GM20431 (cell line): ENCODE data around the gene PNO1.

Source experiments
- in situ Hi-C: fragments of 300-500 bp; cut with MseI, MboI; formaldehyde crosslinking; loops from one replicate; pipeline ENCODE4 v1.15.0; 2020; ENCODE audit warnings: low sequenced_read_pairs; ENCODE audit not compliant: unreplicated experiment

The PNO1 gene

DNA sequence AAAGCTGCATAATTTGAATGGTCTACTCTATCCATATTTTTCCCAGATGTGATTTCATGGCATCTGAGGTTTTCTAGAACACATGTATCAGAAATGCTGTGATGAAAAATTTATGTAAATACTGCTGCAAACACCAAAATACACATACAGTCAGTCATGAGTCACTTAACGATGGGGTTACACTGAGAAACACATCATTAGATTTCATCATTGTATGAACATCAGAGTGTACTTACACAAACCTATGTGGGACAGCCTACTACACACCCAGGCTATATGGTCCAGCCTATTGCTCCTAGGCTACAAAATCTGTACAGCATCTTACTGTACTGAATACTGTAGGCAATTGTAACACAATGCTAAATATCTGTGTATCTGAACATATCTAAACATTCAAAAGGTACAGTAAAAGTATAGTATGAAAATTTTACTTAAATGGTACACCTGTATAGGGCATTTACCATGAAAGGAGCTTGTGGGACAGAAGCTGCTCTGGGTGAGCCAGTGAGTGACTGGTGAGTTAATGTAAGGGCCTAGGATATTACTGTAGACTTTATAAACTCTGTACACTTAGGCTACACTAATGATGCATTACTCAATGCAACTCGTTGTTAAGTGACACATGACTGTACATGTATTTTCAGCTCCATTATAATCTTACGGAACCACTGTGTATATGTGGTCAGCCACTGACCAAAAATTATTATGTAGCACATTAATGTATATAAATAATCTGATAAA is 33.5 kb downstream of the PNO1 start:
- in situ Hi-C loops: no loop called here

DNA sequence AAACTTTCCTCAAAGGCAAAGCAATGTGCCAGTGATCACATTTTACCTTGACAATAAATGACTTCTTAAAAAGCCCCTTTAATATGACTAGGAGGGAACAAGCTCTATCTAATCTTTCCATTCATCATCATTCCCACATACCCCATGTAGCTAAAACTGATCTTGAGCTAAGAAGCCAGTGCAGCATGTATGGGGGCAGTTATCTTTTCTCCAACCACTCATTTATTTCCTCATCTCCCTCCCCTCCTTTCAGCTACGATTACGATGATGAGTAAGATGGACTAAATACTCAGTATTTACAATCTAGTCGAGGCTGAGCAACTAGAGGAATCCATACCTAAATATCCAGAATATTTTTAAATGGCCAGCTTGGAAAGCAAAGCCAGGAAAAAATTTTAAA is 35.5 kb downstream of the PNO1 start:
- in situ Hi-C loops: no loop called here

DNA sequence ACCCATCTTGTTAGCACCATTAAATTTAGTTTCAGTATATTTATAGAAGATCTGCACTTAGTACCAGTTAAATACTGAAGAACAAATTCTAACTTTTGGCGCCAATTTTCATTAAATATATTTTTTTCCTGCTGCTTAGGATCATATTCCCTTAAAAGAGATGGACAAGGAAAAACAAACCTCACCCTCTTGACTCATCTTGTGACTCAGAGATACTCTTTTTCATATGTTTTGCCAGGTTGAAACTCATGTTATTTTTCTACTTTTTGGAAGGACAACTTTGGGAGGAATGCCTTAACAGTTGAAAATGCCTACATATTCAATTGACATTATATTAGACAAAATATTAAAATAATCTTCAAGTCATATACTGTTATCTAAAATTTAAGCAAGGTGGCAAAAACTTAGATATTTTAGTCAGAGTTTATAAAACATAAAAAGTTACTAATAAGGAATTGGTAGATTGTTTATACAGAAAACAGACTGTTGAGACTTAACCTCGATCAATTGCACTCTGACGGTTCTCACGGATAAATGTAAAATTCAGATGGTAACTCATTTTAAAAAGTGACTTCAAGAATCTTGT is 36.2 kb downstream of the PNO1 start:
- in situ Hi-C loops: no loop called here

DNA sequence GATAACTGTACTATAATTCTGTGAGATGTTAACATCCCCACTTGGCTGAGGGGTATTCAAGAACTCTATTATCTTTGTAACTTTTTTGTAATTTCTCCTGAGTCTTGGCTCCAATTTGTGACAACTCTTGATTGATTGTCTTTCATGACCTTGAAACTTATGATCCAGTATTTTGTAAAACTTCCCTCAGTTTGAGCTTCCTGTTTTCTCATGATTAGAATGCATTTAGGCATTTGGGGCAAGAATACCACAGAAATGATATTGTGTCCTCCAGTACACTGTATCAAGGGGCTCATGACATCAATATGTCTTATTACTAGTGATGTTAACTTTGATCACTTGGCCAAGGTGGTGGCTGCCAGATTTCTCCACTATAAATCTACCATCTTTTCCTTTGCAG is 37.4 kb downstream of the PNO1 start:
- in situ Hi-C loops: no loop called here

DNA sequence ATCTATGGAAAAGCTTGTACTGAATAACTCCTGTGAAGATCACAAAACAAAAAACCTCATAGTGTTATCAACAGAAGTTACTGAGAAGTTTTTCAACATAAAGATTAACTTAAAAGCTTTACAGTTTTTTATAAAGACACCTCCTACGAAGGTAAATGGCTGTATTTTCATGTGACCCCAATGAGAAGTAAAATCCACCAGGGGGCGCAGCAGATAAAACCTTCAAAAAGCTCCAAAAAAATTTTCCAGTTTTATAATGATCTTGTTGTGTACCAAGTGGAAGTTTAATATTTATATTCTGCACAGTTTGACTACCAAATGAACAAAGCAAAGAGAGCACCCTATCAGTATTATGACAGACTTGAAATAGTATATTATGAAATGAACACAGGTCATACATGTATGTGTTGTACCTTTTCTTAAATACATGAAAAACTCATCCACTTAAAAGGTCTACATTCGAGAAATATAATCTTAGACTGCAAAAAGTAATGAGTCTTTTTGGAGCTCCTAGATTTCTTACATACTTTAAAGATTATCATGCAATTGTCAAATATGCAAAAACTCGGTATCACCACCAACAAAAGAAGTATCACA is 38.5 kb downstream of the PNO1 start:
- in situ Hi-C loops: no loop called here

DNA sequence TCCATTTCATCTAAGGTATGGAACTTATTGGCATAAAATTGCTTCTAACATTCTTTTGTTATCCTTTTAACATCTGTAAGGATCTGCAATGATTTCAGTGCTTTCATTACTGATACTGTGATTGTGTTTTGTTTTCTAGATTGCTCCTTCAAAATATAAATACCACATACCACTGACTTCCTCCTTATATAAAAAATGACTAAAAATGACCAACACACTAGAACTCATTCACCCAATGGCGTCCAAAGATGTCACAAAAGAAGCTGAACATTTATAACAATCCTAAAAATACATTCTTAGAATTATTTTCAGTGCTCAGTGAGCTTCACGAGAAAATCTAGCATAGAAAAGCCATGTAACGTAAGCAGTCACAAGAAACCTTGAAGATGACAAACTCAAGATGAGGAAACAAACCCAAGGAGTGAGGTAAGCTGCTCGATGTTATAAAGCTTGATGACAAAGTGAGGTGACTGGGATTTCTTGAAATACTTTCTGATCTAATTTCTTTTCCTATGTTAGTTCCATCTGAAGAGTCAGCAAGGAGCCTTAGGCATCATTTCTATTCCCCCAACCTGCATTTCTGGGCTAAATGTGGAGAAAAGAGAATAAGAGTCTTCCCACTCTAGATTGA is 42.6 kb downstream of the PNO1 start:
- in situ Hi-C loops: no loop called here

DNA sequence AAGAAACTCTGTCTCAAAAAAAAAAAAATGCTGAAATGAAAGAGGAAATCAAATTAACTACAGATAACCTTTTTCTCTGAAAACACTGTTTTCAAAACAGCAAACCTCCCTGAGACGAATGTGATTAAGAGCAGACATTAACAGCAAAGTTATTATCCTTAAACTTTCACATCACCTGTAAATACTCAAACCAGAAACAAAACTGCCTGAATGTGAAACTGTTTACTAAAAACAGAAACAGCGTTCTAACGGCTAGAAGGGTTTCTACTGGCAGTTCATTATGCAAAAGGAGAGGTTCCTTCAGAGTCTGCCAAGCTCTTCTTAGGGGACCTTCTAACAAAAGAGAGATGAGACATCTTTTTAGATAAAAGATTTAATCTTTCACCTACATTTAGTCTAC is 45.9 kb downstream of the PNO1 start:
- in situ Hi-C loops: no loop called here

DNA sequence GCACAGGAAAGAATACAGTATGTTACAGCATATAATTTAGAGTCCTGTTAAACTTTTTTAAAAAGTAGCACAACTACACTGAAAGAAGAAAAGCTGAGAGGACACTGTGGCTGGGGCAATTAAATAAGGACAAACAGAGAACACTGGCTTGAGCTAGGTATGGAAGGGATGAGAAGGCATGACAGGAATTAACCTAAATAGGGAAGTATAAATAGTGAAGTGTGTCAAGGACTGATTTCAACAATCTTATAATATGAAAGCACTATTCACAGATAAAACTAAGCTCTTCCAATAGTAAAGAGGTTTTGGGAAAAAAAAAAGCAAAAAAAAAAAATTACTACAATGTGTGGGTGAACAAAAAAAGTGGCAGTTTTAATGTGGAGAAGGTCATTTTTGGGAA is 49.1 kb downstream of the PNO1 start:
- in situ Hi-C loops: no loop called here

DNA sequence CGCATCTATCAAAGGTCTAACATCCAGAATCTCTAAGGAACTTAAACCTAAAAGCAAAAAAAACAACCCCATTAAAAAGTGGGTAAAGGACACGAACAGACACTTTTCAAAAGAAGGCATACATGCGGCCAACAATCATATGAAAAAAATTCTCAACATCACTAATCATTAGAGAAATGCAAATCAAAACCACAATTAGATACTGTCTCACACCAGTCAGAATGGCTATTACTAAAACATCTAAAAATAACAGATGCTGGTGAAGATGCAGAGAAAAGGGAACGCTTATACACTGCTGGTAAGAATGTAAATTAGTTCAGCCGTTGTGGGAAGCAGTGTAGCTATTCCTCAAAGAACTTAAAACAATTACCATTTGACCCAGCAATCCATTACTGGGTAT is 56.7 kb downstream of the PNO1 start:
- in situ Hi-C loops: no loop called here

DNA sequence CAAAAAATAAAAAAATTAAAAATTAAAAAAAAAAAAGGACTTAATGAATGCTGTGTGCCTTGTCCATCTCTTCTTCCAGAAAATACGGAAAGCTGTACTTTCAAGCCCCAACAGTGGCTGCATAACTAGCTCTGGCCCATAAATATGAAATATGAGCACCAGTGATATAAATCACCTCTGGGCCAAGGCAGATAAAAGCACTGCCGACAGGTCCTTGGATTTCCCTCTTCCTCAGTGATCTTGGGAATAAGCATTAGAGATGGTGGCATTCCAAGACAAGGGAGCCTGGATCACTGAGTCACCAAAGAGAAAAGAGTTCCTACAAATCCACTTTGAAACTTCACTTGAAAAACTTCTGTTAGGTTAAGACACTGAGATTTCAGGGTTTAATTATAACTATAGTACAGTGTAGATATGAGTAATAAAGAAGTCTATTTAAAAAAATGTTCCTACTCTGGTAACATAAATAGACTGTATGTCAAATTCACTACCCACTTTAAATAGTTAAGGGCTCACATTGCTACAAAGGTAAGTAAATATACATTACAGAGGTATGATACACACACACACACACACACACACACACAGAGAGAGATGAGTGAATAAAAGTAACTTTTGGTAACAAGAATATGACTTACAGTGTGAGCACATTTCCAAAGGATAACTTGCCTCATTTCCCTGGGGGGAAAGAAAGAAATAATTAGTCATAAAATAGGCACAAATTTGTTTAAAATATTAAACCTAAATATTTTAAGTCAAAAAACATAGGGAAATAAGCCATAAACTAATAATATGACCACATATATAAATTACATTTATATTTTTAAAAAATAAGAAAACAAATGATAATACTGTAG is 59.0 kb downstream of the PNO1 start:
- in situ Hi-C loops: no loop called here

DNA sequence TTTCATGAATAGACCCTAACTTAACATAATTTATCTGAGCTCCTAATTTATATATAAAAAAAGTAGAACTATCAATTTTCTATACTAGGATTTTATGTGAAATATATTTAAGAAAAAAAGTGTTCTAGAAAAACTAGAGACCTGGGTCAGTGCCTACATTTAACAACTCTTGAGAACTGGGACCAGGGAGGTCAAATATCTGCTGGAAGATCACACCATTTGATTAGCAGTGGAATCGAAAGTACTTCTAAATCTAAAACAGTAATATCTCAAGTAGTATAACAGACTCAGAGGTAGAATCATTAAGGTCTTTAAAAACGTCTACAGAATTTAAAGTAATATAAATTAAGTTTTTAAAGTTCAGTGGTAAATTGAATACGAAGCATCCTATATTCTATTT is 60.0 kb downstream of the PNO1 start:
- in situ Hi-C loops: no loop called here

DNA sequence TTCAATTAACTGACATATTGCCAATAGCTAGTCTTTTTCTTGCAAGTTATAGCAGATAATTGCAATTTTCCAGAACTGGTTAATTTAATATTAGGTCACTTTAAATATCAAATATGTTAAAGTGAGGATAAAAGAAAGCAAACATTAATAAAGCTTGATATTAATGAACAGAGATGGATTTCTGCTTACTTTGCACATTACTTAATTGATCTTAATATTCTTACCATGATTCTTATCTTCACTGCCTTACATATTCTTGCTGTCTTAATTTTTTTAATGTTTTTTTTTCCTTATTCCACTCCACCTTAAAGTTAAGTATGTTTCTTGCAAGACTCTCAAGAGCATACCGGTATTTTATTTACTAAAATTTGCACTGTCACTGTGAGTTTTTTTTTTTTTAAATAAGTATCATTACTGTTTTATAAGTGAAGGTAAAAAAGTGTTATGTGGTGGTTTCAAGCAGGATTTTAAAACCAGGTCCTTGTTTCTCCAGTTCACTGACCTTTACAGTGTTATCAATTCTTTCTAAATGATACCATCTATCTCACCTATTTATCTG is 60.7 kb downstream of the PNO1 start:
- in situ Hi-C loops: no loop called here

DNA sequence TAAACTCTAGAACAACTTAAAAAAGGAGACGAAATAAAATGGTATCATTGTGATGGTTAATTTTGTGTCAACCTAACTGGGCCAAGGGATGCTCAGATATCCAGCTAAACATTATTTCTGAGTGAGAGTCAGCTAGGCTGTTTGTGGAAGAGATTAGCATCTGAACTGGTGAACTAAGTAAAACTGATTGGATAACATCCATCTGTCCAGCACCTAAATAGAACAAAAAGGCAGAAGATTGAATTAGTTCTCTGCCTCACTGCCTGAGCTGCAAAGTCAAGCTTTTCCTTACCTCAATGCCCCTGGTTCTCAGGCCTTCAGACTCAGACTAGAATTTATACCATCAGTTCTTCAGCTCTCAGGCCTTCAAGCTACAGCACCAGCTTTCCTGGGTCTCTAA is 64.6 kb downstream of the PNO1 start:
- in situ Hi-C loops: no loop called here

DNA sequence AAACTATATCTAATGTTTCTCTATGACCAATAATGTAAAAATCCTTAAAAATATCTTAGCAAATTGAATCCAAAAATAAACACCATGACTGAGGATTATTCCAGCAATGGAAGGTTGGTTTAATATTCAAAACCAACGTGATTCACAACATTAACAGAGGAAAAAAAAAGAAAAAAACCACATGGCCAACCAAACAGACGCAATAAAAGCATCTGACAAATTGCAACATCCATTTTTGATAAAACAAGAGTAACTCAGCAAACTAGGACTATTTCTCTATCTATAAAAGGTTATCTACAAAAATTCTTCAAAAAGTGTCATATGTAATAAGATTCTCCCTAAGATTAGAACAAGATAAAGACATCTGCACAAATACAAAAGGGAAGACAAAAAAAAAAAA is 65.7 kb downstream of the PNO1 start:
- in situ Hi-C loops: no loop called here

DNA sequence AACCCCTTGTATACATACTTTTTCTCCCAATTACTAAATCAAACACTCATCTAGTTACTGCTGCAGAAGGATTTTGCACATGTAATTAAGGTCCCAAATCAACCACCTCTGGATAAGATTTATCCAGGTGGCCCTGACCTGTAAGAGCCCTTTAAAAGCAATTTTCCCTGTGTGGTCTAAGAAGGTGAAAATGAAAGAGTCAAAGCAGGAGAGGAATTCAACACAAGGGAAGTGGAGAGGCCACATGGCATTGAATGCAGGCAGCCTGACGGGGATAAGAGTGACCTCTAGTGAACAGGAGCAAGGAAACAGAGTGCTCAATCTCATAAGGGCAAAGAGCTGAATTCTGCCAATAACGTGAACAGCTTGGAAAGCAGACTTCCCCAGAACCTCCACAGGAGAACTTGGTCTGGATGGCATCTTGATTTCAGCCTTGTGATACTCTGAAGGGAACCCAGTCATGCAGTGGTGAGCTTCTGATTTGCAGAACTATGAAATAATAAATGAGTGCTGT is 67.5 kb downstream of the PNO1 start:
- in situ Hi-C loops: no loop called here
